ENCODE results near the gene KDM5A.
A peak's percentile ranks its signal among the peaks of the same experiment; 100 is the strongest.
"Not testable (repeated sequence)": the region's sequence is repeated elsewhere in the genome, so short reads cannot be mapped to it uniquely, and the experiment has no call there.

KDM5A gene

DNA sequence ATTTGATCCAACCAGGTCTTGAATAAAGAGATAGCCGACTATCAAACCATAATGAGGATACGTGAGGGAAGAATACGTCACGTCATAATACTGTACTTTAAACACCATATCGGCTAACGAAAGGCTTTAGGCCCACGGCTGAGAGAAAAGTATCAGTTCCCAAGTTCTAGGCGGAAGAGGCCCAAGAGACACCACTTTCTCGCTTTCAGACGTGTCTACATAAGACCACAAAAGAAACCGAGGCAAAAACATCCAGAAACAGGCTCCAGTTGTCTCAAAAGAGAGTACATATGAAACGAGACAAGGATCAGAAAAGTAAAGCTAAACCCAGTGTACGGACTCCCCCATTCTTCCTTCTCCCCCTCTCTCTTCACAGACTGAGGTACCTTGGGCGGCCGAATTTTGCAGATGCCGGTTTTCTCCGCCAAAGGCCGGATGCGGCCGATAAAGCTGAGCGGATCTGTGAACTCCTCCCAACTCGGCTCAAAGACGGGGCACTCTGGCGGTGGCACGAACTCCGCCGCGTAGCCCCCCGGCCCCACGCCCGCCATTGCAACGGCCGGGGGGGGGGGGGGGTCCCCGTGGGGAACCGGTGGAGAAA is 479 bp downstream of the KDM5A start:
- H4K8ac ChIP-seq (ENCODE audit: low read depth, low read length): peak overlapping the region; percentile 89
- H3K36me3 ChIP-seq (ENCODE audit: control insufficient read depth in 1 of 2, insufficient read depth in 2 of 2, low read length in 2 of 2): peaks cover 5 to 9% of the 10 kb centered on the region in 2 experiments
- H3K27ac ChIP-seq (ENCODE audit: low read depth, low read length): peak overlapping the region; percentile 87
- peak overlapping the region; percentile 75 for H2AFZ ChIP-seq (ENCODE audit: insufficient read depth, low read length, poor library complexity)
- H2AK5ac ChIP-seq (ENCODE audit: low read length): no peak overlapping the region
- H2BK120ac ChIP-seq (ENCODE audit: insufficient read depth, low read length, poor library complexity): peak overlapping the region; percentile 32
- no peak overlapping the region for H3K23ac ChIP-seq (ENCODE audit: low read length)
- no CpG with 5 or more reads among the region's 35 CpGs for WGBS (ENCODE audit: extremely low coverage, insufficient coverage, insufficient read length)
- peaks cover 6% of the 10 kb centered on the region for H3K79me1 ChIP-seq (ENCODE audit: low read length)
- H2BK5ac ChIP-seq (ENCODE audit: low read depth, low read length, poor library complexity): no peak overlapping the region
- H2BK12ac ChIP-seq (ENCODE audit: low read length): no peak overlapping the region
- H3K4me3 ChIP-seq (ENCODE audit: low read depth, low read length): peak overlapping the region; percentile 90
- peaks cover 12% of the 10 kb centered on the region for H3K79me2 ChIP-seq (ENCODE audit: control insufficient read depth, insufficient read depth, low read length, poor library complexity)
- H3K27me3 ChIP-seq (ENCODE audit: insufficient read depth, low read length): no peaks in the 10 kb centered on the region
- H3K4ac ChIP-seq (ENCODE audit: low read depth, low read length): peak overlapping the region; percentile 87
- H3K14ac ChIP-seq (ENCODE audit: low read length): peak overlapping the region; percentile 58
- H3K9ac ChIP-seq (ENCODE audit: low read length): peak overlapping the region; percentile 94
- peak overlapping the region; percentile 29 for H3K18ac ChIP-seq (ENCODE audit: low read length)
- H3K4me1 ChIP-seq (ENCODE audit: control insufficient read depth in 1 of 2, insufficient read depth in 2 of 2, low read length in 2 of 2): peaks cover 0 to 2% of the 10 kb centered on the region in 2 experiments
- H4K12ac ChIP-seq (ENCODE audit: low read depth, low read length): peak overlapping the region; percentile 92
- DNase-seq: peak in 1 of 2 donors; percentile 33
- H3K4me2 ChIP-seq (ENCODE audit: low read length): peak overlapping the region; percentile 64
- H4K91ac ChIP-seq (ENCODE audit: low read depth, low read length): peak overlapping the region; percentile 84
- no peaks in the 10 kb centered on the region for H3K9me3 ChIP-seq (ENCODE audit: insufficient read depth, low read depth, low read length)

DNA sequence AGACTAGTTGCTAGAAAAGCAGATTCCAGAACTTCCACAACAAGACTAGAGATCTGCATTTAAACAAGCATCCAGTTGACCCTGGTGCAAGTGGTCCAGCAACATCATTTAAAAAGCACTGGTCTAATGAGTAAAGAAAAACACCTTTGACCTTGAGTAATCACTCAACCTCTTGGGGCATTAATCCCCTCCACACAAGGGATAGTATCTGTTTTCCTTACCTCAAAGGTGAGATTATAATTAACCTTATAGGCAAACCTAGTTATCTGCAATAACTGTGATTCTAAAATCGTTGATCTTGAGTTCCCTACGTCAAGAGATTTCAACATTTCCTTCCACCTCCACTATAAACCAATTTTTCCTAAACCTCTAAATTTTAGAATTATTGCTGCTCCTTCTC is 1.1 kb downstream of the KDM5A start:
- Histone ChIP-seq H3K4me3 (ENCODE audit: low read depth, low read length) (no peak overlapping the region), H2AFZ (ENCODE audit: insufficient read depth, low read length, poor library complexity) (no peak overlapping the region), H3K36me3 (ENCODE audit: control insufficient read depth in 1 of 2, insufficient read depth in 2 of 2, low read length in 2 of 2) (peaks cover 10 to 14% of the 10 kb centered on the region in 2 experiments), H3K27ac (ENCODE audit: low read depth, low read length) (no peak overlapping the region), H2BK120ac (ENCODE audit: insufficient read depth, low read length, poor library complexity) (no peak overlapping the region), H4K12ac (ENCODE audit: low read depth, low read length) (no peak overlapping the region), H3K4me1 (ENCODE audit: control insufficient read depth in 1 of 2, insufficient read depth in 2 of 2, low read length in 2 of 2) (peaks cover 0 to 2% of the 10 kb centered on the region in 2 experiments), H3K27me3 (ENCODE audit: insufficient read depth, low read length) (no peaks in the 10 kb centered on the region), H4K91ac (ENCODE audit: low read depth, low read length) (no peak overlapping the region), H3K14ac (ENCODE audit: low read length) (no peak overlapping the region), H2BK12ac (ENCODE audit: low read length) (no peak overlapping the region), H2AK5ac (ENCODE audit: low read length) (no peak overlapping the region), H3K9me3 (ENCODE audit: insufficient read depth, low read depth, low read length) (no peaks in the 10 kb centered on the region), H3K18ac (ENCODE audit: low read length) (no peak overlapping the region), H3K23ac (ENCODE audit: low read length) (no peak overlapping the region), H3K79me1 (ENCODE audit: low read length) (peaks cover 6% of the 10 kb centered on the region), H3K79me2 (ENCODE audit: control insufficient read depth, insufficient read depth, low read length, poor library complexity) (peaks cover 12% of the 10 kb centered on the region), H2BK5ac (ENCODE audit: low read depth, low read length, poor library complexity) (no peak overlapping the region), H3K4ac (ENCODE audit: low read depth, low read length) (peak overlapping the region; percentile 87), H3K9ac (ENCODE audit: low read length) (no peak overlapping the region), H3K4me2 (ENCODE audit: low read length) (peak overlapping the region; percentile 64), H4K8ac (ENCODE audit: low read depth, low read length) (no peak overlapping the region)
- DNase-seq: no peak
- WGBS (ENCODE audit: extremely low coverage, insufficient coverage, insufficient read length): no CpG with 5 or more reads among the region's 2 CpGs

DNA sequence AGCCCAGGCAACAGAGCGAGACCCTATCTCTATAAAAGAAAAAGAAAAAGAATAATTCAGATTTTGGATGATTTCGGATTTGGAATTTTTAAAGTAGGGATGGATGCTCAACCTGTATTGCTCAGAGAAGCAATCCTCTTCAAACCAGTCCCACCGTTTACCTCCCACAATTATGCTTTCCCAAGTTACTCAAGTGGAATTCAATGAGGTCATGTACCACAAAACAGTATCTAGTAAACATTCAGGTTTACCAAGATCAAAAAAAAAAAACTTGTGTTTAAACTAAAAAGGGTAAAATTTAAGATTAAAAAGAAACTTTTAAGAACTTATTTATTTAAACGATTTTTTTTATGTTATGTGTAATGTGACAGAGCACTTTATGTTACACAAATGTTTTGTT is 2.5 kb downstream of the KDM5A start:
- no peak overlapping the region for H2BK12ac ChIP-seq (ENCODE audit: low read length)
- no peak overlapping the region for H4K8ac ChIP-seq (ENCODE audit: low read depth, low read length)
- H3K9ac ChIP-seq (ENCODE audit: low read length): no peak overlapping the region
- H3K27ac ChIP-seq (ENCODE audit: low read depth, low read length): no peak overlapping the region
- H3K14ac ChIP-seq (ENCODE audit: low read length): no peak overlapping the region
- no peak overlapping the region for H3K4me3 ChIP-seq (ENCODE audit: low read depth, low read length)
- H2AFZ ChIP-seq (ENCODE audit: insufficient read depth, low read length, poor library complexity): no peak overlapping the region
- H4K12ac ChIP-seq (ENCODE audit: low read depth, low read length): no peak overlapping the region
- H3K79me1 ChIP-seq (ENCODE audit: low read length): peaks cover 6% of the 10 kb centered on the region
- no peak overlapping the region for H2BK5ac ChIP-seq (ENCODE audit: low read depth, low read length, poor library complexity)
- H3K9me3 ChIP-seq (ENCODE audit: insufficient read depth, low read depth, low read length): no peaks in the 10 kb centered on the region
- no peak overlapping the region for H3K4me2 ChIP-seq (ENCODE audit: low read length)
- no peak overlapping the region for H3K4ac ChIP-seq (ENCODE audit: low read depth, low read length)
- no peaks in the 10 kb centered on the region for H3K27me3 ChIP-seq (ENCODE audit: insufficient read depth, low read length)
- peaks cover 20 to 24% of the 10 kb centered on the region in 2 experiments for H3K36me3 ChIP-seq (ENCODE audit: control insufficient read depth in 1 of 2, insufficient read depth in 2 of 2, low read length in 2 of 2)
- H3K4me1 ChIP-seq (ENCODE audit: control insufficient read depth in 1 of 2, insufficient read depth in 2 of 2, low read length in 2 of 2): peaks cover 0 to 2% of the 10 kb centered on the region in 2 experiments
- no CpG with 5 or more reads among the region's 4 CpGs for WGBS (ENCODE audit: extremely low coverage, insufficient coverage, insufficient read length)
- no peak overlapping the region for H3K18ac ChIP-seq (ENCODE audit: low read length)
- H2AK5ac ChIP-seq (ENCODE audit: low read length): no peak overlapping the region
- no peak overlapping the region for H3K23ac ChIP-seq (ENCODE audit: low read length)
- H3K79me2 ChIP-seq (ENCODE audit: control insufficient read depth, insufficient read depth, low read length, poor library complexity): peaks cover 12% of the 10 kb centered on the region
- H2BK120ac ChIP-seq (ENCODE audit: insufficient read depth, low read length, poor library complexity): no peak overlapping the region
- DNase-seq: peak; percentile 16 to 46
- H4K91ac ChIP-seq (ENCODE audit: low read depth, low read length): no peak overlapping the region

DNA sequence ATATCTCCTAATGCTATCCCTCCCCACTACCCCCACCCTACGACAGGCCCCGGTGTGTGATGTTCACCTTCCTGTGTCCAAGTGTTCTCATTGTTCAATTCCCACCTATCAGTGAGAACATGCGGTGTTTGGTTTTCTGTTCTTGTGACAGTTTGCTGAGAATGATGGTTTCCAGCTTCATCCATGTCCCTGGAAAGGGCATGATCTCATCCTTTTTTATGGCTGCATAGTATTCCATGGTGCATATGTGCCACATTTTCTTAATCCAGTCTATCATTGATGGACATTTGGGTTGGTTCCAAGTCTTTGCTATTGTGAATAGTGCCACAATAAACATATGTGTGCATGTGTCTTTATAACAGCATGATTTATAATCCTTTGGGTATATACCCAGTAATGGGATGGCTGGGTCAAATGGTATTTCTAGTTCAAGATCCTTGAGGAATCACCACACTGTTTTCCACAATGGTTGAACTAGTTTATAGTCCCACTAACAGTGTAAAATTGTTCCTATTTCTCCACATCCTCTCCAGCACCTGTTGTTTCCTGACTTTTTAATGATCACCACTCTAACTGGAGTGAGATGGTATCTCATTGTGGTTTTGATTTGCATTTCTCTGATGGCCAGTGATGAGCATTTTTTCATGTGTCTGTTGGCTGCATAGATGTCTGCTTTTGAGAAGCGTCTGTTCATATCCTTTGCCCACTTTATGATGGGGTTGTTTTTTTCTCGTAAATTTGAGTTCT is 18.2 kb downstream of the KDM5A start:
- not testable (repeated sequence) for H4K8ac ChIP-seq (ENCODE audit: low read depth, low read length); H3K23ac ChIP-seq (ENCODE audit: low read length); H3K27me3 ChIP-seq (ENCODE audit: insufficient read depth, low read length); H3K4me1 ChIP-seq (ENCODE audit: control insufficient read depth in 1 of 2, insufficient read depth in 2 of 2, low read length in 2 of 2); H2BK12ac ChIP-seq (ENCODE audit: low read length); H4K12ac ChIP-seq (ENCODE audit: low read depth, low read length); H3K4me3 ChIP-seq (ENCODE audit: low read depth, low read length); H3K4me2 ChIP-seq (ENCODE audit: low read length); H3K79me1 ChIP-seq (ENCODE audit: low read length); H3K27ac ChIP-seq (ENCODE audit: low read depth, low read length); H3K9me3 ChIP-seq (ENCODE audit: insufficient read depth, low read depth, low read length); H3K18ac ChIP-seq (ENCODE audit: low read length); H3K4ac ChIP-seq (ENCODE audit: low read depth, low read length); H4K91ac ChIP-seq (ENCODE audit: low read depth, low read length); H2BK5ac ChIP-seq (ENCODE audit: low read depth, low read length, poor library complexity); H3K9ac ChIP-seq (ENCODE audit: low read length); H2AFZ ChIP-seq (ENCODE audit: insufficient read depth, low read length, poor library complexity); H3K14ac ChIP-seq (ENCODE audit: low read length); H2AK5ac ChIP-seq (ENCODE audit: low read length); H2BK120ac ChIP-seq (ENCODE audit: insufficient read depth, low read length, poor library complexity); DNase-seq; H3K79me2 ChIP-seq (ENCODE audit: control insufficient read depth, insufficient read depth, low read length, poor library complexity)
- H3K36me3 ChIP-seq (ENCODE audit: control insufficient read depth in 1 of 2, insufficient read depth in 2 of 2, low read length in 2 of 2): peaks cover 12 to 16% of the 10 kb centered on the region in 2 experiments
- no CpG with 5 or more reads among the region's 5 CpGs for WGBS (ENCODE audit: extremely low coverage, insufficient coverage, insufficient read length)
